A673 (cell line): ENCODE data around the gene EEFSEC. TPM values are rescaled to one million over a fixed set of nuclear protein-coding genes. Genes with fewer than 3 reads are reported as not detected.

Experiments used
- BruUV-seq: library from RNA; stranded (reverse); fragments of 400-500 nt; replicated peaks from 2 replicates; lab custom pipeline; 2021; lab: Mats Ljungman, UMichigan
- CTCF ChIA-PET: fragments of 300-600 bp; sonication (Branson Sonifier 250); formaldehyde crosslinking; loops from one replicate; lab custom pipeline; 2022; ENCODE audit warnings: antibody characterized with exemption; lab: Charles Lee
- POLR2A ChIA-PET: fragments of 300-600 bp; sonication (Branson Sonifier 250); formaldehyde crosslinking; loops from one replicate; lab custom pipeline; 2022; ENCODE audit warnings: antibody characterized with exemption; ENCODE audit not compliant: low non-redundant PET; lab: Charles Lee
- DNase-seq: peaks from one replicate; pipeline ENCODE4 v3.0.0-alpha.2; 2015; ENCODE audit warnings: low spot score
- H3K27ac ChIP-seq: fragments of 200-600 bp; sonication (generic); 2 replicates; pipeline ENCODE4 v1.5.1; 2016; ENCODE audit warnings: mixed run types, low read depth, mild to moderate bottlenecking, mixed read lengths, antibody characterized with exemption, low read length; ENCODE audit not compliant: poor library complexity, severe bottlenecking
- H3K27me3 ChIP-seq: fragments of 200-600 bp; sonication (generic); replicated peaks from 2 replicates; pipeline ENCODE4 v1.6.1; 2017; ENCODE audit warnings: mixed run types, low read depth, mild to moderate bottlenecking, mixed read lengths, antibody characterized with exemption, low read length; ENCODE audit not compliant: insufficient read depth, poor library complexity
- H3K36me3 ChIP-seq: fragments of 200-600 bp; sonication (generic); 2 replicates; pipeline ENCODE4 v1.6.1; 2016; ENCODE audit warnings: mixed run types, mild to moderate bottlenecking, mixed read lengths, antibody characterized with exemption, low read length; ENCODE audit not compliant: insufficient read depth, poor library complexity, severe bottlenecking
- H3K4me1 ChIP-seq: fragments of 200-600 bp; sonication (generic); 2 replicates; pipeline ENCODE4 v1.6.1; 2017; ENCODE audit warnings: mixed run types, mild to moderate bottlenecking, mixed read lengths, antibody characterized with exemption, low read length; ENCODE audit not compliant: insufficient read depth, poor library complexity, severe bottlenecking
- H3K4me3 ChIP-seq: fragments of 200-600 bp; sonication (generic); 2 replicates; pipeline ENCODE4 v1.5.1; 2016; ENCODE audit warnings: low read depth, mixed run types, mild to moderate bottlenecking, mixed read lengths, low read length; ENCODE audit not compliant: poor library complexity, severe bottlenecking
- H3K9me3 ChIP-seq: fragments of 200-600 bp; sonication (generic); 2 replicates; pipeline ENCODE4 v1.6.1; 2016; ENCODE audit warnings: mixed run types, low read depth, mild to moderate bottlenecking, mixed read lengths, antibody characterized with exemption, low read length; ENCODE audit not compliant: poor library complexity, severe bottlenecking
- EZH2 ChIP-seq: fragments of 200-600 bp; sonication (generic); IDR thresholded peaks from 2 replicates; pipeline ENCODE4 v1.6.1; 2017; ENCODE audit warnings: borderline replicate concordance, low read depth, mild to moderate bottlenecking, mixed read lengths, antibody characterized with exemption, low read length; ENCODE audit not compliant: poor library complexity, severe bottlenecking
- intact Hi-C: fragments of 100-400 bp; cut with micrococcal nuclease; formaldehyde crosslinking; loops from one replicate; pipeline ENCODE4 v1.10.0; 2022; ENCODE audit not compliant: unreplicated experiment
- total RNA-seq: library from RNA; stranded (reverse); gene quantifications from 2 replicates; pipeline ENCODE4 v1.2.3, GENCODE V29; 2021
- TF ChIP-seq, protein P1 (sequence below): fragments of 300-800, 200-600 bp; sonication (generic); conservative IDR thresholded peaks from 2 replicates; pipeline ENCODE4 v1.5.1; 2017; ENCODE audit warnings: low read depth, mild to moderate bottlenecking, antibody characterized with exemption, low read length, moderate library complexity, mixed read lengths

The EEFSEC gene
- total RNA-seq, 1 experiment from 2014 or later: 19.7 TPM

DNA sequence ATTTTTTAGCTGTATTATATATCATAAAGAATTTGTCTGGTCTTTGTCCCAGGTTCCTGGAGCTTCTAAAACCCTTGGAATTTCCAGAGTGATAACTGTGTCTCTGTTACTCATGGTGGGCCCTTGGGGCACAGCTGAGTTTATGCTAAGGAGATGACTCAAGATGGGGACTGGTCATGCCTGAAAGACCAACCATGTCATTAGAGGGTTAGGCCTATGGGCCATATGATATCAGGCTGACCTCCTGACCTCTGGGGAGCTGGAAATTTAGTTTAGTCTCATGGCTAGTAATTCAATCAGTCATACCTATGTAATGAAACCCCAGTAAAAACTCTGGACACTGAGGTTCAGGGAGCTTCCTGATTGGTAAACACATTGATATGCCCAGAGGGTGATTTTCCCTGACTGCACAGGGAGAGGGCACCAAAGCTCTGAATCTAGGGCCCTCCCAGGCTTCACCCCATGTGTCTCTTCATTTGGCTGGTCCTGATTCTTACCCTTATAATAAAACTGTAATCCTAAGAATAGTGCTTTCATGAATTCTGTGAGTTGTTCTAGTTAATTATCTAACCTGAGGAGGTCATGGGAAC lies 69.6 kb downstream of the EEFSEC start:
- BruUV-seq: no TSS peak
- CTCF ChIA-PET: no interaction called here

DNA sequence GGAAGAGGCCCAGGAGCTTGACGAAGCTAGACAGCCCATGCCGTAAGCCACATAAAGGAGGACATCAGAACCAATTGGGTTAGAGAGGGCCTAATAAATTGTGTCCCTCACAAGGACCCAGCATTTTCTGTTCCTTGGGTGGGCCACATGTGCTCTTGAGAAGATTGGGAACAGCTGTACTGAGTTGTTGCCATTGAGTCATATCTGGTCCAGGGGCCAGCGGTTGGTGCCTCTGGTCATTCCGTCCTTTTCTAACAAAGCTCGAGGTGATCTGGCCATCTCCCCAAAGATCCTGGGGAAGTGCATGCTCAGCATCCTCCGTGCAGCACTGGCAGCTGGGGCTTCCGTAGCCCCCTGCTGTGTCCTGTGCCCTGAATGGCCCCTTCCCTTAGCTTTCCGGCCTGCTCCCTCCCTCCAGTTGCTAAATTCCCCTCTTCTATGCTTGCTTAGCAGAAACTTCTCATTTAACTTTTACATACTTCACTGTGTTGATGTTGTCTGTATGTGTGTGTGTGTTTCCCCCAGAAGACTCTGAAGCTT lies 73.0 kb downstream of the EEFSEC start:
- Histone ChIP-seq H3K36me3 (no peaks in the 10 kb centered on the region), H3K4me1 (peaks cover under 1% of the 10 kb centered on the region), H3K9me3 (peaks cover 14% of the 10 kb centered on the region), H3K27ac (no peak overlapping the region), H3K27me3 (no peaks in the 10 kb centered on the region), H3K4me3 (no peak overlapping the region)
- intact Hi-C loops: no loop called here
- TF ChIP-seq, protein P1, sequence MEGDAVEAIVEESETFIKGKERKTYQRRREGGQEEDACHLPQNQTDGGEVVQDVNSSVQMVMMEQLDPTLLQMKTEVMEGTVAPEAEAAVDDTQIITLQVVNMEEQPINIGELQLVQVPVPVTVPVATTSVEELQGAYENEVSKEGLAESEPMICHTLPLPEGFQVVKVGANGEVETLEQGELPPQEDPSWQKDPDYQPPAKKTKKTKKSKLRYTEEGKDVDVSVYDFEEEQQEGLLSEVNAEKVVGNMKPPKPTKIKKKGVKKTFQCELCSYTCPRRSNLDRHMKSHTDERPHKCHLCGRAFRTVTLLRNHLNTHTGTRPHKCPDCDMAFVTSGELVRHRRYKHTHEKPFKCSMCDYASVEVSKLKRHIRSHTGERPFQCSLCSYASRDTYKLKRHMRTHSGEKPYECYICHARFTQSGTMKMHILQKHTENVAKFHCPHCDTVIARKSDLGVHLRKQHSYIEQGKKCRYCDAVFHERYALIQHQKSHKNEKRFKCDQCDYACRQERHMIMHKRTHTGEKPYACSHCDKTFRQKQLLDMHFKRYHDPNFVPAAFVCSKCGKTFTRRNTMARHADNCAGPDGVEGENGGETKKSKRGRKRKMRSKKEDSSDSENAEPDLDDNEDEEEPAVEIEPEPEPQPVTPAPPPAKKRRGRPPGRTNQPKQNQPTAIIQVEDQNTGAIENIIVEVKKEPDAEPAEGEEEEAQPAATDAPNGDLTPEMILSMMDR: no peak
- no peak for TF ChIP-seq EZH2
- ChIA-PET CTCF (no interaction called here), POLR2A (no interaction called here)
- DNase-seq: no peak
- no TSS peak for BruUV-seq

More for the DNA sequence above, 69.6 kb downstream of the EEFSEC start:
- Histone ChIP-seq H3K9me3 (peaks cover 14% of the 10 kb centered on the region), H3K4me3 (no peak overlapping the region), H3K27ac (no peak overlapping the region), H3K4me1 (peaks cover 10% of the 10 kb centered on the region), H3K27me3 (no peaks in the 10 kb centered on the region), H3K36me3 (no peaks in the 10 kb centered on the region)
- no peak for TF ChIP-seq EZH2
- TF ChIP-seq, protein P1: no peak
- no peak for DNase-seq
- POLR2A ChIA-PET: no interaction called here
- intact Hi-C loops: no loop called here

DNA sequence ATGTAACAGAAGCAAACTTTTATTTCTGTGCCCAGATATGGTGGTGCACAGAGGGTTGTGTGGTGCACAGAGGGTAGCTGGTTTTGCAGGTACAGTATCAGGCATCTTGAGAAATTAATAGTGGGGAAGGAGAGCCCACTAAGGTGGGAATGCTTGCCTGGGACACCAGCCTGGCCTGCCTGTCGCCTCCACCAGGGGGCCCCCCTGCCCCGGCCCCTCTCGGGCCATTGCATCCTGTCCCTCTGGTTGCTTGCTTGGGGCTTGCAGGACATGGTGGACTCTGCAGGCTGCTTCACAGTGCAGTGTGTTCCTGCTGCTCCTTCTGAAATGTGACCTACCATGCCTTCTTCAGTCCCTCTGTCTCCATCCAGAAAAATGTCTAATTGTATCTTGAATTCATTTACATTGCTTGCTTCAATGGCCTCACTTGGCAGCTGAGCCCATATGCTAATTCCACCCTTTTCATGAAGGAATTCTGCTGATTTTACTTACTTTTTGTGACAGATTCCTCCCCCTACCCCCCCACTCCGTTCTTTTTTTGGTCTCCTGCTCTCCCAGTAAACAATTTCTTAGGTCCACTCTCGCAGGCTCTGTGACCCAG lies 73.6 kb downstream of the EEFSEC start:
- TF ChIP-seq EZH2: no peak
- TF ChIP-seq, protein P1: peak; percentile 87
- no peak overlapping the region for H3K27ac ChIP-seq
- intact Hi-C loops: no loop called here
- no peaks in the 10 kb centered on the region for H3K36me3 ChIP-seq
- H3K4me1 ChIP-seq: peaks cover 6% of the 10 kb centered on the region
- H3K27me3 ChIP-seq: no peaks in the 10 kb centered on the region
- BruUV-seq: no TSS peak
- CTCF ChIA-PET: no interaction called here
- no peak overlapping the region for H3K4me3 ChIP-seq
- POLR2A ChIA-PET: no interaction called here
- peaks cover 14% of the 10 kb centered on the region for H3K9me3 ChIP-seq
- peak; percentile 55 for DNase-seq
